ENCODE results near the gene SHCBP1L. TPM values are rescaled to one million over a fixed set of nuclear protein-coding genes. Genes with fewer than 3 reads are reported as not detected.
"Not testable (repeated sequence)": the region's sequence is repeated elsewhere in the genome, so short reads cannot be mapped to it uniquely, and the experiment has no call there.

Gene SHCBP1L
- total RNA-seq, 1 donor from 2014 or later, result not detected

DNA sequence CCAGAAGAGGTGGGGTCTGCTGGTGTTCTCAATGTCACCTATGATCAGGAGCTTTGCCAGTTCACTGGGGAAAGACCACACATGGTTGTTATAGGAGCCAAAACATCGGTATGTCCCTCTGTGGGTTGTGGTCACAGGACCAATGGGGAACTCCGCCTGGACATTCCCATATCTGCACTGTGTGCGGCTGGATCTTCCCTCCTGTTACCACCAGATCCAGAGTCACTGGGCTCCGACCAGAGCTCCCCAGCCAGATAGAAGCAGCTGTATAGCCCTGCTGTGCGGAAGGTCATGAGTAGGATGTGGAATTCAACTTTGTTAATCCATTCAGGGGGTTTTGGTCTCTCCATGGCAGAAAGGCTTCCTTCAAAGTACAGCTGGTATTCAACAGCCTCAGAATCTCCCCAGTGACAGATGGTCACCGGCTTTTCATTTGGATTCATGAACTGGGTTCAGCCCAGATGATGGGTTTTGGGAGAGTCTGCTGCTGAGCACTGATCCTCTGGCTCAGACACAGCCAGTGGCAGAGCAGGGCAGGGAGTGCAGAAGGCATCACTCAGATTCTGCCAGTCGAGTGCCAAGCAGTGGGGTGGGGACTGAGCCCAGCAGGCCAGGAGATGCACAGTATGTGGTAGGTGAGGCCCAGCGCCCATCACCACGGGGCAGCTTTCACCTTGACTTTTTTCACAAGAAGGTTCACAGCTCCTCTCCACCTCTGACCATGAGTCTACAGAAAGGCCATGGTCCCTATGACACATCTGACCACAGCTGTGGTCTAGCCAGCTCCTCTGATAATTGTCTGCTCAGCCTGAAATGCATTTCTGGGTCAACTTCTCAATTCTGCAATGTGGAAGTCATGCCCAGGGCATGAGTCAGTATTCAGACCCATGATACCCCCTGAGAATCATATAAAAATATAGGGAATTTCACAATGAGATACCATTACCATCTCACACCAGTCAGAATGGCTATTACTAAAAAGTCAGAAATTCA lies 2.9 kb upstream of the SHCBP1L start:
- CTCF ChIA-PET, result interaction anchor here (0.7 kb wide), 1 partner anchor 48 kb away, joined by 4 read pairs; no protein-coding TSS in a partner anchor
- H3K4me1 Mint-ChIP-seq, result peaks cover 3% of the 10 kb centered on the region
- no peaks in the 10 kb centered on the region for H3K36me3 Mint-ChIP-seq (ENCODE audit: low read depth)
- DNase-seq (no peak), ATAC-seq (ENCODE audit: low read depth) (no peak)
- POLR2A ChIA-PET, result no interaction called here
- no peaks in the 10 kb centered on the region for H3K9me3 Mint-ChIP-seq
- no peak overlapping the region for H3K4me3 Mint-ChIP-seq
- intact Hi-C loops (cut with micrococcal nuclease), result no loop called here
- H3K27me3 Mint-ChIP-seq, result peaks cover 30% of the 10 kb centered on the region
- TF ChIP-seq, protein P1, sequence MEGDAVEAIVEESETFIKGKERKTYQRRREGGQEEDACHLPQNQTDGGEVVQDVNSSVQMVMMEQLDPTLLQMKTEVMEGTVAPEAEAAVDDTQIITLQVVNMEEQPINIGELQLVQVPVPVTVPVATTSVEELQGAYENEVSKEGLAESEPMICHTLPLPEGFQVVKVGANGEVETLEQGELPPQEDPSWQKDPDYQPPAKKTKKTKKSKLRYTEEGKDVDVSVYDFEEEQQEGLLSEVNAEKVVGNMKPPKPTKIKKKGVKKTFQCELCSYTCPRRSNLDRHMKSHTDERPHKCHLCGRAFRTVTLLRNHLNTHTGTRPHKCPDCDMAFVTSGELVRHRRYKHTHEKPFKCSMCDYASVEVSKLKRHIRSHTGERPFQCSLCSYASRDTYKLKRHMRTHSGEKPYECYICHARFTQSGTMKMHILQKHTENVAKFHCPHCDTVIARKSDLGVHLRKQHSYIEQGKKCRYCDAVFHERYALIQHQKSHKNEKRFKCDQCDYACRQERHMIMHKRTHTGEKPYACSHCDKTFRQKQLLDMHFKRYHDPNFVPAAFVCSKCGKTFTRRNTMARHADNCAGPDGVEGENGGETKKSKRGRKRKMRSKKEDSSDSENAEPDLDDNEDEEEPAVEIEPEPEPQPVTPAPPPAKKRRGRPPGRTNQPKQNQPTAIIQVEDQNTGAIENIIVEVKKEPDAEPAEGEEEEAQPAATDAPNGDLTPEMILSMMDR (IDR thresholded peaks at IDR 0.05), result no peak
- H3K27ac Mint-ChIP-seq, result no peak overlapping the region

DNA sequence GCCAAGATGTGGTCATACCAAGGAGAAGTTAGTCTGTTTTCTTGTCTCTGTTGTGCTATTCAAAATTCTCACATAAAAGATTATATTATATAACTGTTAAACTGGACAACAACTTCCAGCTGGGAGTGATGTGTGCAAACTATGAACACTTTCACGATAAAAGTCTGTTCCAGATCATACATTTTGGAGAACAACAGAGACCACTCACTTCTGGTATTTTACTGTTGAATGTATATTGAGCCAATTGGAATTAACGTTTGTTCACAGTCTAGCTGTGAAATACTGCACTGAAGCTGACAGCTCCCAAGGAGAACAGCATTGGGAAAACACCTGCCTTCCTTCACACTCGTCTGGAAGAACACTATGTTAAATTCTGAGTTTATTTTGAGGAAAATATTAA lies 860 bp upstream of the SHCBP1L start:
- Mint-ChIP-seq H3K36me3 (ENCODE audit: low read depth) (no peaks in the 10 kb centered on the region), H3K4me3 (no peak overlapping the region), H3K27me3 (peaks cover 28% of the 10 kb centered on the region), H3K27ac (no peak overlapping the region), H3K4me1 (peaks cover 3% of the 10 kb centered on the region), H3K9me3 (no peaks in the 10 kb centered on the region)
- no peak for DNase-seq
- TF ChIP-seq, protein P1 (IDR thresholded peaks at IDR 0.05), result no peak
- CTCF ChIA-PET, result interaction anchor here (0.8 kb wide), 1 partner anchor 9 kb away, joined by 3 read pairs; no protein-coding TSS in a partner anchor
- intact Hi-C loops (cut with micrococcal nuclease), result no loop called here
- POLR2A ChIA-PET, result no interaction called here
- ATAC-seq (ENCODE audit: low read depth), result no peak

DNA sequence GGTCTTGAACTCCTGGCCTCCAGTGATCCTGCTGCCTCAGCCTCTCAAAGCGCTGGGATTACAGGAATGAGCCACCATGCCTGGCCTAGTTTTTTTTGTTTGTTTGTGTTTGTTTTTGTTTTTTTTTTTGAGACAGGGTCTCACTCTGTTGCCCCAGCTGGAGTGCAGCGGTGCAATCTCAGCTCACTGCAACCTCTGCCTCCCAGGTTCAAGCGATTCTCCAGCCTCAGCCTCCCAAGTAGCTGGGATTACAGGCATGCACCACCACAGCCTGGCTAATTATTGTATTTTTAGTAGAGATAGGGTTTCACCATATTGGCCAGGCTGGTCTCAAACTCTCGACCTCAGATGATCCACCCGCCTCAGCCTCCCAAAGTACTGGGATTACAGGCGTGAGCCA lies 9.6 kb downstream of the SHCBP1L start:
- POLR2A ChIA-PET; H3K4me3 Mint-ChIP-seq; DNase-seq; ATAC-seq (ENCODE audit: low read depth); H3K9me3 Mint-ChIP-seq; H3K4me1 Mint-ChIP-seq; H3K27ac Mint-ChIP-seq; CTCF ChIA-PET; H3K36me3 Mint-ChIP-seq (ENCODE audit: low read depth); intact Hi-C loops (cut with micrococcal nuclease): not testable (repeated sequence)
- H3K27me3 Mint-ChIP-seq, result peaks cover 19% of the 10 kb centered on the region

DNA sequence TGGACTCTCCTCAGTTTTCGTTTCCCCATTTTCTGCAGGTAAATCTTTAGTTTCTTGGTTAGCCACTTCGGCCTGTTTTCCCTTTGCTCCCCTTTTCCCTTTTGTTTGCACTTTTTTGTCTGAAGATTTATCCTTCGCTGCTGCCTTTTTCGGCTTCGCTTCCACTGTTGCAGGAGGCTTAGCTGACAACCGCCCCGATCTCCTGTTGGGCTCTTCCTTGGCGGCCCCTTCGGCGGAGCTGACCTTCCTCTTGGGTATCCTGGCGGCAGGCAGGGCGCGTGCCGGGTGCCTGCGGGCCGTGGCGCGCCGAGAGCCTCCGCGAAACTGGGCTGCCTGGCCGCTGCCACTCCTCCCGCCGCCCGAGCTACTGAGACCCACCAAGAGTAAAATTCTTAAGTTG lies 10.8 kb downstream of the SHCBP1L start:
- ATAC-seq (ENCODE audit: low read depth); POLR2A ChIA-PET; CTCF ChIA-PET; H3K4me3 Mint-ChIP-seq; intact Hi-C loops (cut with micrococcal nuclease); H3K9me3 Mint-ChIP-seq; H3K27ac Mint-ChIP-seq; DNase-seq; H3K4me1 Mint-ChIP-seq; H3K36me3 Mint-ChIP-seq (ENCODE audit: low read depth): not testable (repeated sequence)
- peaks cover 23% of the 10 kb centered on the region for H3K27me3 Mint-ChIP-seq

DNA sequence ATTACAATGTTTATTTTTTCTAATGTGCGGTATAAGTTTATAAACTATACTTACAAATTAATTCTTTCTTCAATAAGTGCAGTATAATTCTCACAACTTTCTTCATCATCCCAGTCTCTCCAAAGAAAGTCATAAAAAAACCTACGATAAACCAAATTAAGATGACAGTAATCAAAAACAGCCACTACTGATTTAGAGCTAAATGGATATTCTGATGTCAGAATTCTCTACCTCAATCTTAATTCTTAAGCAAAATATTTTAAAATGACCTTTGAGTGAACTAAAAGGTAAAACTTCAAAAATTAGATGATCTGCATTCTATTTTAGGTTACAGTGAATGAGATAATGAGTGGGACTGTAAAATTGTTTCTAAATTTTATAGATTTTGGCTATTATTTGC lies 13.6 kb downstream of the SHCBP1L start:
- TF ChIP-seq, protein P1 (IDR thresholded peaks at IDR 0.05), result no peak
- no peak overlapping the region for H3K27ac Mint-ChIP-seq
- intact Hi-C loops (cut with micrococcal nuclease), result no loop called here
- H3K9me3 Mint-ChIP-seq, result peaks cover 7% of the 10 kb centered on the region
- ATAC-seq (ENCODE audit: low read depth), result no peak
- CTCF ChIA-PET, result interaction anchor here (0.9 kb wide), 1 partner anchor 716 kb away, joined by 3 read pairs; no protein-coding TSS in a partner anchor
- peaks cover 15% of the 10 kb centered on the region for H3K27me3 Mint-ChIP-seq
- no peaks in the 10 kb centered on the region for H3K4me1 Mint-ChIP-seq
- no peak for DNase-seq
- H3K36me3 Mint-ChIP-seq (ENCODE audit: low read depth), result no peaks in the 10 kb centered on the region
- POLR2A ChIA-PET, result no interaction called here
- H3K4me3 Mint-ChIP-seq, result no peak overlapping the region

DNA sequence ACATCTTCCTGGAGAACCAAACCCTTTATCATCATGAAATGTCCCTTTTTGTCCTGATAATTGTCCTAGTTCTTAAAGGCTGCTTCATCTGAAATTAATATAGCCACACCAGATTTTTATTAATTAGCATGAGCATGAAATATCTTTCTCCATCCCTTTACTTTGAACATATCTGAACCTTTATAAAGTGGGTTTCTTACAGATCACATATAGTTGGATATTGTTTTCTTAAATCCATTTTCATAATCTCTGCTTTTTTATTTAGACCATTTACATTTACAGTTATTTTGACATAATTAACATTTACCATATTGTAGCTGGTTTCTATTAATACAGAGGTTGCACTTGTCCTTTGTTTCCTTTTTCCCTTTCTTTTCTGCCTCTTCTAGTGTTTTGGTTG lies 17.2 kb downstream of the SHCBP1L start:
- ATAC-seq (ENCODE audit: low read depth) (no peak), DNase-seq (no peak)
- intact Hi-C loops (cut with micrococcal nuclease), result no loop called here
- no peaks in the 10 kb centered on the region for H3K36me3 Mint-ChIP-seq (ENCODE audit: low read depth)
- H3K4me1 Mint-ChIP-seq, result no peaks in the 10 kb centered on the region
- no peak overlapping the region for H3K4me3 Mint-ChIP-seq
- peaks cover 10% of the 10 kb centered on the region for H3K27me3 Mint-ChIP-seq
- POLR2A ChIA-PET, result no interaction called here
- TF ChIP-seq, protein P1 (IDR thresholded peaks at IDR 0.05), result no peak
- H3K9me3 Mint-ChIP-seq, result peaks cover 7% of the 10 kb centered on the region
- H3K27ac Mint-ChIP-seq, result no peak overlapping the region
- CTCF ChIA-PET, result no interaction called here
